CD4-positive, alpha-beta T cell (primary cell): ENCODE results near the gene ATL2. TPM values are rescaled to one million over a fixed set of nuclear protein-coding genes. Genes with fewer than 3 reads are reported as not detected.

Experiments
- ATAC-seq: fragments of 200-7000 bp; cut with Tn5 transposase; one replicate; pipeline ENCODE4 v1.10.0; 2022; ENCODE audit warnings: mild to moderate bottlenecking; ENCODE audit not compliant: poor library complexity
- CTCF ChIA-PET: fragments of 350-600 bp; sonication (Branson Sonifier 250); formaldehyde crosslinking; loops from one replicate; lab custom pipeline; 2021; ENCODE audit warnings: antibody characterized with exemption, inconsistent platforms; lab: Charles Lee
- POLR2A ChIA-PET: fragments of 350-600 bp; sonication (Branson Sonifier 250); formaldehyde crosslinking; loops from one replicate; lab custom pipeline; 2021; ENCODE audit warnings: antibody characterized with exemption, inconsistent platforms; lab: Charles Lee
- DNase-seq, 14 experiments: peaks; one replicate each; pipeline ENCODE4 v3.0.0-alpha.2; 2013 to 2020; ENCODE audit warnings: mixed read lengths in 2 of 14
- H3K27ac ChIP-seq, 2 donors: one replicate each; pipeline versions ENCODE4 v1.5.1 to v1.7.0; 2013; ENCODE audit warnings: low read length in 2 of 2, low read depth in 1 of 2, mild to moderate bottlenecking in 1 of 2
- H3K27me3 ChIP-seq, 2 experiments: 1 replicate in 1 of 2; 2 replicates in 1 of 2; pipeline versions ENCODE4 v1.6.1 to v1.7.0; 2013; ENCODE audit warnings: low read length in 2 of 2, control low read depth in 1 of 2, mild to moderate bottlenecking in 1 of 2, moderate library complexity in 1 of 2; ENCODE audit not compliant: insufficient read depth in 2 of 2, control insufficient read depth in 1 of 2
- H3K36me3 ChIP-seq: one replicate; pipeline ENCODE4 v1.6.1; 2013; ENCODE audit warnings: low read length, control low read depth; ENCODE audit not compliant: insufficient read depth
- H3K4me1 ChIP-seq: one replicate; pipeline ENCODE4 v1.6.1; 2013; ENCODE audit warnings: low read length, control low read depth; ENCODE audit not compliant: insufficient read depth
- H3K4me3 ChIP-seq: one replicate; pipeline ENCODE4 v1.5.1; 2013; ENCODE audit warnings: mild to moderate bottlenecking, low read length, moderate library complexity
- H3K9me3 ChIP-seq, 2 experiments: 1 replicate in 1 of 2; 2 replicates in 1 of 2; pipeline versions ENCODE4 v1.6.1 to v1.7.0; 2013; ENCODE audit warnings: low read length in 2 of 2, mild to moderate bottlenecking in 2 of 2, control low read depth in 1 of 2, moderate library complexity in 1 of 2; ENCODE audit not compliant: control insufficient read depth in 1 of 2, insufficient read depth in 1 of 2
- H3K27ac Mint-ChIP-seq: one replicate; pipeline ENCODE4 v1.8.0; 2020; ENCODE audit warnings: mixed read lengths
- H3K27me3 Mint-ChIP-seq: one replicate; pipeline ENCODE4 v1.8.0; 2021; ENCODE audit warnings: mixed read lengths
- H3K36me3 Mint-ChIP-seq: one replicate; pipeline ENCODE4 v1.8.0; 2021; ENCODE audit warnings: low read depth, mixed read lengths
- H3K4me1 Mint-ChIP-seq: one replicate; pipeline ENCODE4 v1.8.0; 2021; ENCODE audit warnings: low read depth, mixed read lengths
- H3K4me3 Mint-ChIP-seq: one replicate; pipeline ENCODE4 v1.8.0; 2020; ENCODE audit warnings: mild to moderate bottlenecking, mixed read lengths
- H3K9me3 Mint-ChIP-seq: one replicate; pipeline ENCODE4 v1.8.0; 2020; ENCODE audit warnings: mixed read lengths
- CTCF ChIP-seq: fragments of 200-600 bp; IDR thresholded peaks from one replicate; pipeline ENCODE4 v1.8.0; 2022; ENCODE audit warnings: antibody characterized with exemption, mild to moderate bottlenecking
- intact Hi-C, 2 experiments: fragments of 100-400 bp; cut with DNase I in 1 of 2; cut with micrococcal nuclease in 1 of 2; formaldehyde crosslinking; loops; one replicate each; pipeline versions ENCODE4 v1.15.1 to v1.9.0; 2023 to 2025; cut with DNase I, micrococcal nuclease
- total RNA-seq, 174 experiments: library from RNA in 2 of 174; stranded (reverse) in 2 of 174; gene quantifications; one replicate each; pipeline ENCODE4 v1.2.3 and lab custom pipeline; 2021 to 2026

The ATL2 gene
- total RNA-seq, 2 experiments from 2014 or later: 85.5 to 91.7 TPM

DNA sequence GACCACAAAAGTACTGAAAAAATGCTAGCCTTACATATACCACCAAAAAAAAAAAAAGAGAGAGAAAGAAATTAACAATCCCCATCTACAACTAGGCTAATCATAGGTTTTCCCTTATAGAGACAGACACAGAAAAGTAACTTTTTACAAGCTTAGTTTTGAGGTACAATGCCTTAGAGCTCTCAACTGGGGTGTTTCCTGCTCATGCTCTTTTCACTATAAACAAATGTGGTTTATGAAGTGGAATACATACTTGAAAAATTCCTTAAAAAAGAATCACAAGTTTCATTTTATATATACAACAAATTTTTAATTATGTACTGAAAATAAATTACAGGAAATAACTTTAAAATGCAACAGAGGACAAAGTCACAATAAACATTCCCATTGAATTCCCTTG, 82.5 kb downstream of the ATL2 start:
- no peak overlapping the region for H3K4me3 Mint-ChIP-seq
- Histone ChIP-seq H3K36me3 (peaks cover 38% of the 10 kb centered on the region), H3K27ac (no peak overlapping the region), H3K4me3 (no peak overlapping the region), H3K4me1 (no peaks in the 10 kb centered on the region), H3K9me3 (no peaks in the 10 kb centered on the region), H3K27me3 (no peaks in the 10 kb centered on the region)
- ChIA-PET POLR2A (no interaction called here), CTCF (no interaction called here)
- H3K27ac Mint-ChIP-seq: no peak overlapping the region
- intact Hi-C loops: no loop called here
- ATAC-seq (no peak), DNase-seq (no peak)
- TF ChIP-seq CTCF: no peak
- no peaks in the 10 kb centered on the region for H3K4me1 Mint-ChIP-seq
- peaks cover 43% of the 10 kb centered on the region for H3K36me3 Mint-ChIP-seq
- no peaks in the 10 kb centered on the region for H3K9me3 Mint-ChIP-seq
- H3K27me3 Mint-ChIP-seq: peaks cover 4% of the 10 kb centered on the region

DNA sequence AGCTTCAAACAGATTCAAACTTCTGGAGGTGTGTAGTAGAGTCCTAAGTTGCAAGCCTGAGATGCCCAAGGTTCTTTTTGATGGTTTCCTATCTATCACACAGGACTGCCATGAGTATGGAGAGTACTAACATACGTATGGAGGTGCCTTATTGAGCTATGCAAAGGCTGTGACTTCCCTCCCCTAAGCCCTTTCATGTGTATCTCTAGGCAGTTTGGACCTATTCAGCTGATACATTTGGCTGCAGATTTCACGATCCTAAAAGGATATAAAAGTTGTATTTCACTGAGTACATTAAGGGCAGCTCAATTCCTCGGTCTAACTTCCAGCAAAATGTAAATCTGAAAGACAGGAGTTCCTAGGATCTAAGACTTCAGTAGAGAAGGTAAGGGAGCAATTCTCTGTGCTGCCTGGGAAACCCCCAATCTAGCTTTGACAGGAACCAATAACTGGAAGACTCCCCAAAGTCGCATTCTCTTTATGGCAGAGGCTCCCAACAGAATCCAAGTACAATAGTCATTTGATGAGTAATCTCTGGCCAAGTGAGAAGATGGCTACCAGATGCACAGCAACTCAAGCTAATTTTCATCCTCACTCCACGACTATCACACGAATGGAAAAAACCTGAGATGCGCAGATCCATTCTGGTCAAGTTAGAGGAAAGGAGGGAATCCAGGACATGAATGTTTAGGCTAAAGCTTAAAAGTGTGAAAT, 83.8 kb downstream of the ATL2 start:
- Histone ChIP-seq H3K36me3 (peaks cover 26% of the 10 kb centered on the region), H3K27me3 (no peaks in the 10 kb centered on the region), H3K27ac (no peak overlapping the region), H3K4me3 (no peak overlapping the region), H3K9me3 (no peaks in the 10 kb centered on the region), H3K4me1 (no peaks in the 10 kb centered on the region)
- H3K27me3 Mint-ChIP-seq: peaks cover 4% of the 10 kb centered on the region
- no peaks in the 10 kb centered on the region for H3K4me1 Mint-ChIP-seq
- intact Hi-C loops: no loop called here
- H3K4me3 Mint-ChIP-seq: no peak overlapping the region
- no peak overlapping the region for H3K27ac Mint-ChIP-seq
- ChIA-PET CTCF (interaction anchor here (0.7 kb wide), 2 partner anchors 82 to 172 kb away, joined by 3 read pairs; no protein-coding TSS in a partner anchor), POLR2A (no interaction called here)
- peaks cover 32% of the 10 kb centered on the region for H3K36me3 Mint-ChIP-seq
- TF ChIP-seq CTCF: no peak
- ATAC-seq (no peak), DNase-seq (no peak)
- no peaks in the 10 kb centered on the region for H3K9me3 Mint-ChIP-seq

GRCh38 chr2:38290332-38290731, 86.7 kb downstream of the ATL2 start:
- Mint-ChIP-seq H3K36me3 (peaks cover 4% of the 10 kb centered on the region), H3K9me3 (no peaks in the 10 kb centered on the region), H3K4me1 (peaks cover 5% of the 10 kb centered on the region), H3K27me3 (peaks cover 21% of the 10 kb centered on the region), H3K4me3 (no peak overlapping the region), H3K27ac (no peak overlapping the region)
- intact Hi-C loops: no loop called here
- no peak for DNase-seq
- Histone ChIP-seq H3K36me3 (peaks cover 2% of the 10 kb centered on the region), H3K27me3 (peaks cover 0 to 9% of the 10 kb centered on the region in 2 experiments), H3K9me3 (no peaks in the 10 kb centered on the region), H3K27ac (no peak overlapping the region), H3K4me1 (peaks cover 2% of the 10 kb centered on the region), H3K4me3 (no peak overlapping the region)
- TF ChIP-seq CTCF: no peak
- no peak for ATAC-seq
- ChIA-PET POLR2A (no interaction called here), CTCF (no interaction called here)
